Stimulated activated CD4-positive, alpha-beta T cell treated with anti-CD3 and anti-CD28 coated beads, Interleukin-15, amount 100 ng/mL, for 24 hours (primary cell): ENCODE measurements around the gene NCAM2.
A peak's percentile ranks its signal among the peaks of the same experiment; 100 is the strongest.

Experiments used
- DNase-seq: peaks from one replicate; pipeline ENCODE4 v3.0.0-alpha.2; 2020

NCAM2 gene

DNA sequence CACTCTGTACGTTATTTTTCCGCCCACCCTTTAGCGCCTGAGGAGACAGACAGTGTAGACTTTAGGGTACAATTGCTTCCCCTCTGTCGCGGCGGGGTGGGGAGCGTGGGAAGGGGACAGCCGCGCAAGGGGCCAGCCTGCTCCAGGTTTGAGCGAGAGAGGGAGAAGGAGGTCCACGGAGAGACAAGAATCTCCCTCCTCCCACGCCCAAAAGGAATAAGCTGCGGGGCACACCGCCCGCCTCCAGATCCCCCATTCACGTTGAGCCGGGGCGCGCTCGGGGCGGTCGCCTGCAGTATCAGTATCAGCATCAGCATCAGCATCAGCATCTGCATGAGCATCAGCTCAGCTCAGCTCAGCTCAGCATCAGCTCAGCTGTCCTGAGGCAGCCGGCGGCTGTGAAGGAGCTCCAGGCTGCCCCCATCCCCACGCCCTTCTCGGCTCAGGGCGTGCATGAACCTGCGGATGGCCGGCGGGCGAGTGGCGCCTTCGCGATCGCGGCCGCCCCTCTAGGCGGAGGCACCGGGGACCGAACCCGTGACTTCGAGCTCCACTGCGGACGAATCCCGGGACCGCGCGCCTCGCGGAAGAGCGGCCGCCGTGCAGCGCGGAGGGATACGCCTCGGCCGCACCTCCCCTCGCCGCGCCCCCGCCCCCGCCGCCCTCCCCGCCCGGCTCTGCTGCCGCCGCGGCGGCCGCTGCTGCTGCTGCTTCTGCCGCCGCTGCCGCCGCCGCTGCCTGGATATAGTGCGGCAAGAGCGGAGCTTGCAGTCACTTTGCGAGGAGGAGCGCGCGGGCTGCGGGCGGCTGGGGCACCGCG lies at the start of gene NCAM2:
Gene NCAM2 (plus strand): TSS at position 774 of the 820 bp plus-strand sequence.
- DNase-seq, result peak; percentile 65

DNA sequence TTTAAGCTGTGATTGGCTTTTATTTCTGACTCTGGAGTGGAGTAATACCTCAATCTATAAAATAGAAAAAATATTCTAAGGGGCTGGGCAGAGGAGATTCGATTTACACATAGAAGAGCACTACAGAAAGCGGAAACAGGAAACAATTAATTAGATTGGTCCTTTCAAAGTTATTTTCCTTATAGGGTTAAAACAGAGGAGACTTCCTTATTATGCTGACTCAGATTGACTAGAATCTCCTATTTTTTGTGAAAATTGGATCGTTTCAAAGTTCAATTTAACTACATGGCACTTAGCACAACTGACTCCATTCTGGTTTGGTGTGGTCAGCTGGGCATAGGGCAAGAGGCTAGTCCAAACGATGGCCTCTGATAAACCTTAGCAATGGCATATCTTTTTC lies 48.3 kb upstream of the NCAM2 start:
- DNase-seq, result no peak

DNA sequence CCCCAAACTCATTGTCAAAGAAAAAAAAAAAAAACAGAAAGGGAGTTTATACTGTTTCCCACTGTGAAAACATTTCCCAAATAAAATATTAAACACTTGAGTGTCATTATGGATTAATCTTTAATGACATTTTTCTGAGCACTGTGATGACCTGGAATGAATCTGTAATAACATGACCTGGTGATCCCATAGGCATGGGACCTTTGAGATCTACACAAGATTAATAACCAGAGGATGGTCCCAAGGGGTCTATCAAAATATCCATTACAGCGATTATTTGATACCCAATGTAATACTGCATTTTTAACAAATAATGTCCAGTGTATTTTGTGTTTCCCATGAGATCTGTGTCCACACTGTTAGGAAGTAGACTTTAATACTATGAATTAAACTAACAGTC lies 32.4 kb upstream of the NCAM2 start:
- no peak for DNase-seq

DNA sequence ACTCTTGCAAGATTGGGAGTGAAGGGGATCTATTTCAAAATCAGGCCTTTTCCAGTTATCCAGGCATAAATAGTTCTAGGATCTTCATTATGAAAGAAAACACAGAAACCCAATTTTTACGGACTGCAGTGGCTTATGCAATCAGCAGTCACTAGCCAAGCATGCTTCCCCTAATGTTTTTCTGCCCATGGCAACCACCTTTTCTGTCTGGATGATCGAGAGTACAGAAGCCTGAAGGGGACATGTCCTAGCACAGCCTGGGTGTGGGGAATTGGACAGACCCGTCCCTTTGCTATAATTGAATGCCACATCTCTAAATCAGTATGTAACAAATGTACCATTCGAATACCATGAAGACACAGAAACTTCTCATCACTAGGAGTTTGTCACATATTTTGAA lies 29.8 kb upstream of the NCAM2 start:
- no peak for DNase-seq

DNA sequence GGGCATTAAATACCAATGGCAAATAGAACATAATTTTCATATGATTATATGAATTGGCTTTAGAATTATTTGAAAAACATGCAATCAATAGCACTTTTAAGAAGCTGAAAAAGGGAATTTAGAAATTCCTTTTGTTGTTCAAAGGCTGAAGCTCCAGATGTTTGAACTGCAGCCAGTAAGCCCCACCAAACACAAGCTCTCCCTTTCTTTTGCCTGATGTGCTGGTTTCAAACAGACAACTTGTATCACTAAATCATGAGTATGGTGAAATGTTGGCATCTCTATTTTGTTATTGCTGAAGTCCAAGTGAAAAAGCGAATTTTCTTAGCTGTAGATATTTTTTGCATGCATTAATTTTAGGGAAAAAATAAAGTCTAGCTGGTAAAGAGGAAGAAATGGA lies 27.5 kb upstream of the NCAM2 start:
- DNase-seq, result no peak

DNA sequence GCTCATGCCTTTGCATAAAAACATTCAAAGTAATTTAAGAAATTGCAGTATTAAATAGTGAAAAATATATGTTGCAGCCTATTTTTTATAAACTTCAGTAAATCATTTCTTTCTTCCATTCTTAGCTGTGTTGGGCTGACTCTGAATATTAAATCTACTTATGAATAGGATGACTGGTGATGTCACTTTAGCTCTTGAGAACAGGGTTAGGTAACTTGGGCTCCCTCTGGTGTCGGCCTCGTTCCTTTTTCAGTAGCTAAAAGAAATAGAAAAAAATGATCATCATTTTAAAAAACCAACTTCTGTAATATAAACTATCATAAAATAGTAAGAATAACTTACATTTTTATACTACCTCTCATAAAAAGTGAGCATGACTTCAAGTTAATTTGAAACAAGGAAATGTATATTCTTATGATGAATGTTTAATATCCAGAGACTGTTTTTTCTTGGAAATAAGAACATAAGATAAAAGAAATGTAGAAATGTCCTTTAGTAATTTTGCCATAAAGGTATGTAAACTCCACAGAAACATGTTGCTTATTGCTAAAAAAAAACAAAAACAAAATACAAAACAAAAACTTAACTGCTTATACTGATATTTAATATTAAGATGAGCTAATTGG lies 26.8 kb upstream of the NCAM2 start:
- peak; percentile 47 for DNase-seq

DNA sequence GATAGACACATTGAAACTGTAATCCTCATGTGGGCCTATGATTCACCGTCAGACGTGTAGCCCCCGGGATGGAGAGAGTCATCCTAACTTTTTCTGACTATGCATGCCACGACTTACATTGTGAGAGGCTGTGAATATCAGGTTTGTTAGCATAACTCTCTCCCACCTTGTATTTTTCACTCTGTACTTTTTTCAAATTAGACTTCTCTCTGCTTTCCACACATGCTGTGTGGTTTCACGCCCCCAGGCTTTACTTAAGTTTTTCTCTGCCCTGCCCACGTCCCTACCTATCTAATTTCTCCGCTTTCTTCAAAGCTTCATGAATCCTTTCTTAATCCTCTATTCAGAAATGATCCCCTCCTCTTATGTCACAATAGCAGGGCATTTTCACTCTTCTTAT lies 3.4 kb upstream of the NCAM2 start:
- no peak for DNase-seq

DNA sequence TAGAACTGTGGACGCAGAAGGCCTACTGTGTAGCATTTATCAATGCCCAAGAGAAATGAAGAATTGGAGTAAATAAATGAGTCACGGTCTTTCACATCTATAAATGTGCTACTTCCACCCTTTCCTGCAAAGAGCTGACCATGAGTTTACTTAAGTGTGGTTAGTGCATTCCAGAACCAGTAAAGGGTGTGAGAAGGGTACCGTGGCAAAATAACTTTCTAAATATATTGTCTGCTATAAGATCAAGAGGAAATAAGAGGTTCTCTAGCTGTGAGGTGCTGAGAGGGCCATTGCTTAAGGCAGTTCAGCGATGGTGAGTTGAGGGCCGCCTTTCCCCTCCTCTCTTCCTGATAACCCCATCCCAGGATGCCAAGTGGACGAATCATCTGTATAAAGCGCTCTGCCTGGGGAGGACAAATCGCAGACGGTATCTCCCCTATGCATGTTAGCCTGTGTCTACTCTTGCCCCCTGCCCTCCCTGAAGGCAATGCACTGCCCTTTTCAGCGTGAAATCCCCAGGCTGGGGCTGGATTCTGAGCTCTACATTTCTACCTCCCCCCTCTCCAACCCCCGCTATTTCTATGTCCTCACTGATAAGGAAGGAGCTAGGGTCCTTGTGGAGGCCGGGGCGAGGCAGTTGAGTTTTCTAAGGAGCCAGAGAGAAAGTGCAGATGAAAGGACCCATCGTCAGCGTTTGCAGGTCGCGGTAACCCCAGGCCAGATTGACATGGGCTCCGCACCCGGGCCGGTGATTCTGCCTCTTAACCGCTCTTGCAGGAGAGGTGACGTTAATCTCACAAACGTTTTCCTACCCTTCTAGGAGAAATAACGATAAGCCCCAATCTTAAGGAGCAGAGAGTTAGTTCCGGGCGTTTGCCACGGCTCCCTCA lies 1.5 kb upstream of the NCAM2 start:
- no peak for DNase-seq

DNA sequence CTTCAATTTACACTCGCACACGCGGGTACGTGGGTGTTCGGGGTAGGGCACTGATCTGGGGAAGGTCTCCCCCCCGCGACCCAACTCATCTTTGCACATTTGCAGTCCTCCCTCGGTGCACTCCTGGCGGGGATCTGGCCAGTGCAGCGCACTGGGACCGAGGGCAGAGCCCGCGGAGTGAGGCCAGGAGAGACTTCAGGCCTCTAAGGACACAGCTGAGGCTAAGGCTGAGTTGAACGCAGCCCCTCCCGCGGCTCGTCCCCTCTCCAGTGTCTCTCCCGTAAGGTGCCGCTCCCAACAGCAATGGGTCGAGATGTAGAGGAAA lies 936 bp upstream of the NCAM2 start:
- DNase-seq, result no peak

DNA sequence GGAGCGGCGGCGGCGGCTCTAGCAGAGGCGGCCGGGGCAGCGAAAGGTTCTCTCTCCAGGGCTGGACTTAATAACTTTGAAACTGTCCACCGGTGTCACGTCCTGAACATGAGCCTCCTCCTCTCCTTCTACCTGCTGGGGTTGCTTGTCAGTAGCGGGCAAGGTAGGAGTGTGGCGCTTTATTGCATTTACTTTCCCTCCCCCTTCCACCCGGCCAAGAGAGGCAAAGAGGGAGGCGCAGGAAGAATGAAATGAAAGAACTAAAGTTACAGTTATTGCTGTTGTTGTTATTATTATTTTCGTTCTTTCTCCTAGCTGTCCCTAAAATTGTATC lies 214 bp downstream of the NCAM2 start:
- DNase-seq, result no peak

DNA sequence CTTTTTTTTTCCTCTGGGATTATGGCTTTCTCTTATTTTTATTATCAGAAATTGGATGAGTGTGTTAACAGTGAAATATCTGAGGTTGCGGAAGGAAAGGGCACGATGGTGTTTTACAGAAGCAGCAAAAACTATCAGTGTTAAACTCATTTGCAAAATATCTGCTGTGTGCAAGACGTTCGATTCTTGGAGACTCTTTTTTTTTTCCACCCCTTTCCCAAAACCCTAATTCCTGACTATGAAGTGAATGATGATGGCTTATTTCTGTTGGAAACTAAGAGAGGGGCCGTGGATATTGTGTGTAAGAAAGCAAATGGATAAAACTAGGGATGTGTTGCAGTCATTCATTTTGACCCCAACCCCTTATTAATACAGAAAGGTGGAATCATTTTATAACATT lies 677 bp downstream of the NCAM2 start:
- no peak for DNase-seq

DNA sequence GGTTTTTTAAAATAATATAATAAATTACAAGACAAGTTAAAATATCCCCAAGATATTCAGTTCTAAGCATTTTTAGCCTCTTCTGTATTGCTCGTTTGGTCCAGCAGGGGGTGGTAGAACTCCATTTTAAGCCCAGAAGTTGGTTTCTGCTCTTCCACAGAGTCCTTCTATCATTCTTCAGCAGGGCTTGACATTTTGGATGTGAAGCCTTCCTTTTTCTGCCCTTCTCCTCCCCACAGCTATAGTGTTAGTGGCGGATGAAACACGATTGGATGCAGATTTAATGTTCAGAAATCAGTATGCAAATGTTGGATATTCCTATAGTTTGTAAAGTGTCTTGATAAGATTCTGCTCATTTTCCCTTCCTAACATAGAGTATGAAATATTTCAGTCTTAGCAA lies 1.4 kb downstream of the NCAM2 start:
- peak; percentile 31 for DNase-seq

DNA sequence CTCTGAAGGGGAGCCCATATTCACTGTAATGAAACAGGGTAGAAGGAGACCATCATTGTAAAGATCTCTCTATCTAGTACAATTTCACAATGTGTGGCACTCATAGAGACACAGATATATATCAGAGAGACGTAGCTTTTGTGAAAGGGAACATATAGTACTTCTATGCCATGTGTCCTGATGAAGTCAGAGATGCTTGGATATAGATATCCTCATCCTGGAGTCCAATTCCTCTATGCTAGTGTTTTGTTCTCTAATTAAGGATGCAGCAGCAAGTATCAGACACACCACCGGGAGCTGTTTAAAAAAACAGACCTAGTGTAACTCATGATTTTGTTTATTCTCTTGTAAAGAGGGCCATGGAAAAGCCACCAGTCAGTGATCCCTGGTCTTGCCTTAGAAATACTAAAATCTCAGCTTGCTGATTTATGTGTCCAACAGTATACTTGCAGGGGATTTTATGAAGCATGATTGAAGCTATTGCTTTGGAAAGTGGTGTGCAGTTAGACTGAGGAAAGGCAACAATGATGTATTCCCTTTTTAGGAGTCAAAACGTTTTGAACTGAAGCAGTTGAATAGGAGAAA lies 2.5 kb downstream of the NCAM2 start:
- no peak for DNase-seq

DNA sequence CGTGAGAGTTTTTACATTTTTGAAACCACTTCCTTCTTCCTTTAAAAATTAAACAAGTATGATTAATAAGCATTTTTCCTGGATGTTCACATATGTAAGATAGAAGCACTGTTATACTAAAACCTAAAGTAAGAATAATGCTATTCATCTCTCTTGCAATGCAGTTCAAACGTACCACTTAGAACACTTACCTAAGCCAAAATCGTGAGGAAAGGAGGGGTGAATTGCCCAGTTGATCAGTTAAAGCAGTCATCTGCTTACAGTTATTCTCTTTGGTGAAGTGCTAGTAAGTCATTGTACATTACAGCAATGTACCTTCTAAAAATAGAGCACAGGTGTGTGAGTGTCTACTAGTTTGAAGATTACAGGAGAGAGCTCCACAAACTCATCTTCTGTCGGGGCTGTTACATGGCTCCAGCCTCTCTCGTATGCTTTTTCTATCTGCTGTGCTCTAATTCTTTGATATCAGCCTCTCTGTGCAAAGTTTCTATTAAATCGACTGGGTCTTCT lies 3.4 kb downstream of the NCAM2 start:
- no peak for DNase-seq

DNA sequence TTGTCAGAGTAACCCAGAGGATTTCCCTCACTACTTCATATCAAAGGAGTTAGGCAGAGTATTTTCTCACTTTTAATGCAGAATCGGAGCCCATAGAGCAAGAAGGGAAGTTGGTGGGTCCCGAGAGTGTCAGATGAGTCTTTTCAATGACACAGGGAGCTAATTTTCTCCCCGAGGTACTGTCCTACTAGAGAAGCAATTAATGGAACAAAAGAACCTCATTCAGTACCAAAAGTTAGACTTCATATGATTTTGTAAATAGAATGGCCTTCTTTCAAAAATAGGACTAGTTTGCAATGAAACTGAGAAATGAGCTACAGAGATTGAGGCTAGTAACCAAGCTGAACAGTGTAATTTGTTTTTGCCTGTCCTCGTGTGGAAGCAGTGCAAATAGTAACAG lies 3.9 kb downstream of the NCAM2 start:
- no peak for DNase-seq

DNA sequence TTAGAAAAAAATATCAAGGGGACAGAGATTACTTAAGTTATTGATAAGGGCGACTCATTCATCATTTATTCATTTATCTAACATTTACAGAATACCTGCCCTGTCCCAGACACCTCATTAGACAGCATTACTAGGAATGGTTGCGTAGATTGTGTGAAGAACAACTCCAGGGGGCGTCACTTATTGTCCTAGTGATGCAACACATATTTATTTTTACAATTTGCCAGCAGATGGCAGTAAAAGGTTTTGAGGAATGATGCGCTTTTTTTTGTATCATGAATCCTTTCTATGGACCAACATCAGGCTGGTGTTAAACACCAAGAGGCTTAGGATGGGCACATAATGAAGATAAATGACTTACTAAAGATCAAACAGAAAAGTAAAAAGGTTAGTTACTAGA lies 5.5 kb downstream of the NCAM2 start:
- DNase-seq, result no peak

DNA sequence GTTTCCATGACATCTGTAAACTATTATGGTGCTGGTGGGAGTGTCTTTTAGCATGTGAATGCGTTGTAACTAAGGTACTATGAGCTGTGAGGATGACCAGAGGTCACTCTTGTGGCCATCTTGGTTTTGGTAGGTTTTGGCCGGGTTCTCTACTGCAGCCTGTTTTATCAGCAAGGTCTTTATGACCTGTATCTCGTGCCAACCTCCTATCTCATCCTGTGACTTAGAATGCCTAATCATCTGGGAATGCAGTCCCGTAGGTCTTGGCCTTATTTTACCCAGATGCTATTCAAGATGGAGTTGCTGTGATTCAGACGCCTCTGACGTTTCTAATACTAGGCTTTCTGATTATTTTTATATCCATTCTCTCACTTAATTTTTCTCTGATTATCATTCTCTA lies 9.4 kb downstream of the NCAM2 start:
- no peak for DNase-seq

DNA sequence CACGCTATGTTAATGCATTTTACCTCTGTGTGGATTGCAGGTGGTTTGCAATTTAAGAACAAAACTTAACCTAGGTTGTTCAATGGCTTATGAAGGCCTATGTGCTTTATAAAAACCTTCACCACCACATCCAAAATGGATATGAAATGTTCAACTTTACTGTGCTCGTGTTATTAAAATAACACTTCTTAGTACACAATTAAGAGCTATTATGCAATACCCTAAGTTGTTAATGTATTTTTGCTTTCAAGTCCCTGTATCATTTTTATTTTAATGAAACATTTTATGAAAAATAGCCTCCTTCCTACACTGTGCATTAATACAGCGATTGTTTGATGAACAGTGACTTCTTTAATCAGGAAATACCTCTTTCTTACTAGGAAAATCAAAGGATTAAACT lies 12.0 kb downstream of the NCAM2 start:
- DNase-seq, result no peak

DNA sequence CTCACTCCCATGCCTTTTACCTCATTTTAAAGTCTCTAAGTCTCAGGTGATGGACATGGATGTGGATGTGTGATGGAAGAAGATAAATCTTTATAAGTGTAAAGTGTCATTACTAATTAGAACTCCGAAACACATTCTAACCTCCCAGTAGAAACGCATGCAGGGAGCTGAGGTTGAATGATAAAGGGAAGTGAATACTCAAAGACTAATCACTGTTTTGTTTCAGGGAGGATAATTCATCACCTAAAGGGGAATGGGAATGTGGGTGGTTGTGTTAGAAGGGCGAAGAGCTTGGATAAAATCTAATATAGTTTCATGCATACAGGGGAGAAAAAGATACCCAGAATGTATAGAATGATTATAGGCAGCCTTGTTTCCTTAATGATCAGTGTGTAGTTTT lies 12.5 kb downstream of the NCAM2 start:
- DNase-seq, result no peak

DNA sequence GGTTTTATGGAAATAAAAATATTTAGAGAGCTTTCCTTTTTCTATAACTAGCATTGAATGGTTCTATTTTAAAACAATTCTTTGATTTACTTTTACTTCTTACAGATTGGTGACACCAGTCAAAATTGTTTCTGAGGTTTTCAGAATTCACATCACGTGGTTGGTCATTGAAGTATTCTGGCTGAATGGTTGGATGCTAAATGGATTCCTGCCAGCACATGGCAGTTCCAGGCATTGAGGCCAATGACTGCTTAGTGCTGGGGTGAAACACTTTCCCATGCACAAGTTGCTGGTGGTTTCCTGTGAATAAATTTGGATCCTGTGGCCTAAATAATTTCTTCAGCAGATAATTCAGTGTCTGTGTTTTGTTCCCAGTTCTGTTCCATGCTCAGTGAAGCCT lies 20.6 kb downstream of the NCAM2 start:
- no peak for DNase-seq

DNA sequence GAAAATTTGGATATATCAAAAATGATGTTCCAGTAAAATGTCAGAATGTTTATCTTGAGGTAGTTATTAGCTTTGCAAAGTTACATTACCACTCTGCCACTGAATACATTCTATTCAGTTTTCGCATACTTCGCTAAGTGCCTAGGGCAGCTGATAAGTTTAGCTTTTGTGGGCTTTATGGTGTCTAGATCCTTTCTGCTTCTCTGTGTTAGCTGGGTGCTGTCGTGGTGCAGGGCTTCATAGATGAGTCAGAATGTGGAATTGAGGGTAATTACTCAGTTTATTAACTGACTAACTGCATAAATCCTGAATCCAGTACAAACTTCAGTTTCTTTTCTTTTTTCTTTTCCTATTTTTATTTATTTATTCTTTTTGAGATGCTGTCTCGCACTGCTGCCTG lies 21.5 kb downstream of the NCAM2 start:
- no peak for DNase-seq

DNA sequence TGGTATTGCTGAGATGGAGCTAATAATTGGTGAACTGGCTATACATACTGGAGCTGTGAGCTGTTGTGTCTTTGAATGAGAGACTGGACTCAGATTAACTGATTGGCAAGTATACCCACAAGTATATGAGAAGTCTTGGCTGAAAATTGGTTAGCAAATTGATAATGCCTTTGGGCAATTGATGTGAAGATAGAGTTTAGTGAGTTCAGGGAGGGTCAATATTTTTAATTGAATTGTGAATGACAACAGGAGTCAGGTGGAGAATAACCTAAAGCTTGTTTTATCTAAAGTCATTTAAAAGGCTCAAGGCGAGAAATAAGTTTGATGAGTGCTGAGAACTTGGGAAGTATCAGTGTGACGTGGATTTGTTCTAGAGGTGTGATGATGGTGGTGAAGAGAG lies 27.5 kb downstream of the NCAM2 start:
- no peak for DNase-seq

DNA sequence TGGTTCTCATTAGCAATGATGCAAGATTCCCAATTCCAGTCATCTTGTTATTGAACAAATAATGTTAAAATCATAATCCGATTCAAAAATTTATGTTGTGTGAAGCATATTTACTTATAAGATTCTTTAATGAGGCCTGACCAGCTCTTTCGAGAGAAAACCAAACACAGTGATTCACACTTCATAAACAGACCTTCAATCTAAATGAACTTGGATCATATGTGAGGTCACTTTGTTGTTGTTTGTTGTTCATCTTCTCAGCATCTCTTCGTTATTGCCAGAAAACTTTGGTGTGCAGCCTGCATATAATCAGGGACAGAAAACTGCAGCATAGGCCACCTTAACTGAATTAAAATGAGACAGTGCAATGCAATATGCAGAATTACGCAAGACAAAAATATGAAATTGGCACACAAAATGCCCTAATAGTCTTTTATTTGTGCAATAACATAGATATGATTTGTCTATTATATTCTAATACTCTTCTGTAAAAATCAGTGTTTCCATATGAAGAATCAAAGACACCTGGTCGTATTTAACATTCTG lies 30.1 kb downstream of the NCAM2 start:
- DNase-seq, result no peak
